Activated naive CD4-positive, alpha-beta T cell treated with anti-CD3 and anti-CD28 coated beads, Interleukin-2, amount 50 U/mL, for 16 hours (primary cell): Measurements from ENCODE around the gene RAB37.

Experiments used
- DNase-seq: peaks from one replicate; pipeline ENCODE4 v3.0.0-alpha.2; 2020

RAB37 gene

GRCh38 chr17:74728702-74729075 lies 8.4 kb upstream of the RAB37 start:
- DNase-seq: no peak

- no peak for DNase-seq
Measured at GRCh38 chr17:74729368-74729767, 7.7 kb upstream of the RAB37 start.

- no peak for DNase-seq
Measured at GRCh38 chr17:74729866-74730265, 7.2 kb upstream of the RAB37 start.

DNA sequence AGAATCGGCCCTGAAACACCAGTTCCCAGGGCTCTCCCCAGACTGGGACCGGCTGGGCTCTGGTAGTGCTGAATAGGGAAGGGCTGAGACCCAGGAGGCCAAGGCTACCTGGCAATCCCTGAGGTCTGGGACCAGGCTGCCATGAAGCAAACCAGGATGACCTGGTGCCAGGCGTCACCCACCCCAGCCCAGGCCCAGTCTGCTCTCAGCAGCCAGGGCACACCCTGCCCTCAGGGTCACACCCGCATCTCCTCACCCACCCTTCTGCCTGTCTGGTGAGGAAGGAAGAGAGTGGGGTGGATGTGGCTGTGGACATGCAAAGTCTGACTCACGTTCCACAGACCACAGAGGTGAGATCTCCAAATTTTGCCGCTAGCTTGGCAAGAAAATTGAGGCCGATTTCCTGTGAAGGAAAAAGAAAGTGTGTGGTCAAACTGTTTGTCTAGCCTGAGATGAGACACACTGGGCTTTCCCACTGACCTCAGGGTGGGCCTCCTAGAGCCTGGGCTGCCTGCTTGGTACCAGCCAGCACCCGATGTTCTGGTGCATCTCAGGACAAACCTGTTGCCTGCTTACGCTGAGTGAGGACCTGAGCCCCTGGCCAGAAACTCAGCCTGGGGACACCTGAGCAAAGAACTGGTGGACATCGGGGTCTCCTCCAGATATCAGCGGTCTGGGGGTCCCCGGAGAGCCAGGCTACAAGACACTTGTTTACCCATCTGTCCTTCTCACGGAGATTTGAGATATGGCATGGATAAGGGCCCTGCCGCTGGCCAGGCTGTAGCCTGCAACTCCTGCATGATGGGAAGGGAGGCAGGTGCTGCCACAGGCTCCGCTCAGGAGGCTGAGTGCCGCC lies 6.3 kb upstream of the RAB37 start:
- no peak for DNase-seq

DNA sequence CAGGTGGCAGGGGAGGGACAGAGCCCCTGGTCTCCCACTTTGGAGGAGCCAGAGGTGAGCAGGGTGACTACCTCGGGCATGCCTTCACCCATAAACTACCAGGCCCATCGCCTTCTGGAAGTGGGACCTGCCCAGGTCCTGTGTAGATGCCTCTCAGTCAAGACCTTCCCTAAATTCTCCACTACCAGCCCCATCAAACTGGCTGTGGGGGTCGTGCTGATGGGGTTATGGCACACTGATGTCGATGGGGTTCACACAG lies 5.8 kb upstream of the RAB37 start:
- DNase-seq: no peak

DNA sequence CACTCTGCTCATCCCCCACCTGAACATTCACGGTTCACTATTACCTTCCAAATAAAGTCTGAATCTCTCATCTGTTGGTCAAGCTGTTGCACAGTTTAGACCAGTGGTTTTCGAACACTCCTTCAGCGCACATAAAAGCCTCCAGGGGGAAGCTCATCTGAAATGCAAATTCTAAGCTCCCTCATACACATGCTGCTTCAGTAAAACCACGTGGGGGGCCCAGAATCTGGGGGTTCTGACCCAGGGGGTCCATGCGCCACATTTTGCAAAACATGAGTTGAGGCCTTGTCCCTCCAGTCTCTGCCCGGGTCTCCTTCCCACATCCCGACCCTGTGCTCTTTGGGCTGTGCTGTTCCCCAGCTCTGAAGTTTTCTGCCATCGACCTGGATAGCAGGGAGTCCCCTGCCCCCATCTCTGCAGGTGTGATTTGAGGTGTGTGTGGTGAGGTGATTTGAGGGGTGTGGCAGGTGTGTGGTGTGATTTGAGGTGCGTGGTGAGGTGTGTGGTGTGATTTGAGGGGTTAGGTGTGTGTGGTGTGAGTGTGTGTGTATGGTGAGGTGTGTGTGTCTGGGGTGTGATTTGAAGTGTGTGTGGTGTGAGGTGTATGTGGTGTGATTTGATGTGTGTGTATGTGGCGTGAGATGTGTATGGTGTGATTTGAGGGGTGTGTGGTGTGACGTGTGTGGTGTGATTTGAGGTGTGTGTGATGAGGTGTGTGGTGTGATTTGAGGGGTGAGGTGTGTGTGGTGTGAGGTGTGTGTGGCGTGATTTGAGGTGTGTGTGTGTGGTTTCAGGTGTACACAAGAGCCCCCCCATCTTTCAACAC lies 4.8 kb upstream of the RAB37 start:
- no peak for DNase-seq

GRCh38 chr17:74733365-74734122 lies 3.5 kb upstream of the RAB37 start:
- no peak for DNase-seq

DNA sequence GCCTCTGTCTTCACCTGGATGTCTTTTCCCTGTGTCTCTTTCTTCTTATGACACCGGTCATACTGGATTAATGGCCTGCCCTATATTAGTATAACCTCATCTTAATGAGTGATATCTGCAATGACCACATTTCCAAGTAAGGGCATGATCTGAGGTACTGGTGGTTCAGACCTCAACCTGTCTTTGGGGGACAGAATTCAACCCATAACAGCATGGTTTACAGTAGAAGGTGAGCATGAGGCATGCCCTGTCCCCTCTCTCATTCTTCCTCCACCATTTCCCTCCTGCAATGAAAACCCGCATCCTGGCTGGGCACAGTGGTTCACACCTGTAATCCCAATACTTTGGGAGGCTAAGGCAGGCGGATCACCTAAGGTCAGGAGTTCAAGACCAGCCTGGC lies 2.8 kb upstream of the RAB37 start:
- no peak for DNase-seq

GRCh38 chr17:74737299-74738050 lies 419 bp downstream of the RAB37 start:
- DNase-seq: peak; percentile 39

GRCh38 chr17:74738051-74738996 lies 1.3 kb downstream of the RAB37 start:
- peak; percentile 64 for DNase-seq

DNA sequence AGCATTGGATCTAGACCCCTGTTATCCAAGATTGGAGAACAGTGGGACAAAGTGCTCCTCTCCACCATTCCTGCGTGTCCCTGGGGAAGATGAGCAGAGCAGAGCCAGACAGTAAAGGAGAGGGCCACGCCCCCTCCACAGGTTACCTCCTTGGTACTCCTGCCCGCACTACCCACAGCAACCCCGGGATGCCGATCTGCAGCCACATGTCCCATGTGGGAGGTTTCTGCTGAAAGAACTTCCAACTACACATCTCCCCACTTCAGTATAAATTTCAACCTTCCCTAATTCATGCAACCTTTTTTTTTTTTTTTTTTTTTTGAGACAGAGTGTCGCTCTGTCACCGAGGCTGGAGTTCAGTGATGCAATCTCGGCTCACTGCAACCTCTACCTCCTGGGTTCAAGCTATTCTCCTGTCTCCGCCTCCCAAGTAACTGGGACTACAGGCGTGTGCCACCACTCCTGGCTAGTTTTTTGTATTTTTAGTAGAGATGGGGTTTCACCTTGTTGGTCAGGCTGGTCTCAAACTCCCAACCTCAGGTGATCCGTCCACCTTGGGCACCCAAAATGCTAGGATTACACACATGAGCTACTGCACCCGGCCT lies 2.3 kb downstream of the RAB37 start:
- no peak for DNase-seq

- DNase-seq: no peak
Measured at GRCh38 chr17:74740173-74740572, 3.1 kb downstream of the RAB37 start.

GRCh38 chr17:74740641-74741387 lies 3.8 kb downstream of the RAB37 start:
- DNase-seq: no peak

- no peak for DNase-seq
Measured at GRCh38 chr17:74742153-74742515, 5.1 kb downstream of the RAB37 start.

GRCh38 chr17:74742978-74743545 lies 6.0 kb downstream of the RAB37 start:
- DNase-seq: no peak

DNA sequence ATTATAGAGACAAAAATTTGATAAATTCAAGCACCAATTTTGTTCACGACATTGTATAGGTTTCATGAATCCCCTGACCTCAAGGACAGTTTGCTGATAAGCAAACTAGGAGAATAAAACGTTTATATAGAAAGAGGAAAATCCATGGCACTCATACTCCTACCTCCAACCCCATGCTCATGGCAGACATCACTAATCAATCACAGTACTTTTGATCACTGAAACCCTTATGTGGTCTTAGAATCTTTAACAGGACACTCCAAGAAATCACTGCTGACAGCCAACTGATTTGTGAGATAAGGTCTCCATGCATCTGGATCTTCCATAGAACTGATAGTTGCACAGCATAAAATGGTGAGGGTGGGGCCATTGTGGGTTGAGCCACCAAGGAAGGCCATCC lies 6.7 kb downstream of the RAB37 start:
- DNase-seq: no peak

DNA sequence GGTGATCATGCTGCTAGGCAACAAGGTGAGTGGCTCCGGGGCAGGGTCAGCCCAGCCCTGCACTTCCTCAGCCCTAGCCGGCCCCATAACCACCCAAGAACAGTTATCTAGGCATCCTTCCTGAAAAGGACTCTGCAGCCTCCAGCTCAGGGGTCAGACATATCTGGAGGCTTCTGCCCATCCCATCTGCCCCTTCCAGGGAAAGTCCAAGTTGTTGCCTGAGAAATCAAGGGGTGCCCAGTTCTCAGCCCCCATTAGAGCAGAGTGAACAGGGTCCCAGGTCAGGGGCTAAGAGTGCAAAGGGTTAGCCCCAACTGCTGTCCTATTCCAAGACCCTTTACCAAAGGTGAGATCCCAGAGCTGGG lies 7.3 kb downstream of the RAB37 start:
- DNase-seq: no peak

GRCh38 chr17:74744714-74745547 lies 7.9 kb downstream of the RAB37 start:
- DNase-seq: peak; percentile 79

GRCh38 chr17:74745548-74746177 lies 8.6 kb downstream of the RAB37 start:
- DNase-seq: no peak
